Smooth muscle cell (in vitro differentiated cells): ENCODE data around the gene DCP2. TPM values are rescaled to one million over a fixed set of nuclear protein-coding genes. Genes with fewer than 3 reads are reported as not detected.

Experiments
- DNase-seq: peaks from one replicate; lab custom pipeline; 2025; ENCODE audit not compliant: unreplicated experiment; lab: John Stamatoyannopoulos, UW
- H2AFZ ChIP-seq: fragments of 200-600 bp; sonication (generic); 2 replicates; pipeline ENCODE4 v1.6.0; 2016; ENCODE audit warnings: antibody characterized with exemption, low read depth, mild to moderate bottlenecking
- H3F3A ChIP-seq: fragments of 200-600 bp; sonication (generic); 2 replicates; pipeline ENCODE4 v1.6.0; 2017; ENCODE audit warnings: antibody characterized with exemption, low read depth
- H3K27ac ChIP-seq: fragments of 200-600 bp; sonication (generic); 2 replicates; pipeline ENCODE4 v1.5.1; 2016; ENCODE audit warnings: low read depth, mild to moderate bottlenecking
- H3K27me3 ChIP-seq: fragments of 200-600 bp; sonication (generic); 2 replicates; pipeline ENCODE4 v1.6.1; 2016; ENCODE audit warnings: low read depth, mild to moderate bottlenecking
- H3K36me3 ChIP-seq: fragments of 200-600 bp; sonication (generic); 2 replicates; pipeline ENCODE4 v1.5.1; 2016; ENCODE audit warnings: low read depth
- H3K4me1 ChIP-seq: fragments of 200-600 bp; sonication (generic); 2 replicates; pipeline ENCODE4 v1.5.1; 2016; ENCODE audit warnings: low read depth
- H3K4me2 ChIP-seq: fragments of 200-600 bp; sonication (generic); 2 replicates; pipeline ENCODE4 v1.6.0; 2016; ENCODE audit warnings: mild to moderate bottlenecking
- H3K4me3 ChIP-seq: fragments of 200-600 bp; sonication (generic); 2 replicates; pipeline ENCODE4 v1.5.1; 2016; ENCODE audit warnings: mild to moderate bottlenecking
- H3K79me2 ChIP-seq: fragments of 200-600 bp; sonication (generic); 2 replicates; pipeline ENCODE4 v1.6.0; 2016; ENCODE audit warnings: low read depth, mild to moderate bottlenecking
- H3K9ac ChIP-seq: fragments of 200-600 bp; sonication (generic); 2 replicates; pipeline ENCODE4 v1.6.0; 2016; ENCODE audit warnings: low read depth
- H3K9me3 ChIP-seq: fragments of 200-600 bp; sonication (generic); replicated peaks from 2 replicates; pipeline ENCODE4 v1.5.1; 2016; ENCODE audit warnings: low read depth
- H4K20me1 ChIP-seq: fragments of 200-600 bp; sonication (generic); 2 replicates; pipeline ENCODE4 v1.6.0; 2016; ENCODE audit warnings: low read depth
- WGBS: methylation state at CpG from one replicate; pipeline ENCODE4 v1.1.7; 2016; ENCODE audit warnings: low lambda C conversion rate; 5-methylcytosine and 5-hydroxymethylcytosine counted together
- polyA plus RNA-seq: library from polyadenylated mRNA; unstranded; fragments of >200 nt; fragmentation: Nextera tagmentation; extraction: Ambion mirVana; gene quantifications from 2 replicates; pipeline ENCODE4 v1.2.1, GENCODE V29; 2016
- total RNA-seq: library from RNA; depleted of rRNA; stranded (reverse); fragments of >200 nt; gene quantifications from 2 replicates; pipeline ENCODE4 v1.2.3, GENCODE V29; 2014
- TF ChIP-seq, protein P1 (sequence below): fragments of 200-600 bp; sonication (generic); IDR thresholded peaks from 2 replicates; pipeline ENCODE4 v1.5.1; 2017; ENCODE audit warnings: borderline replicate concordance, mild to moderate bottlenecking, antibody characterized with exemption; ENCODE audit not compliant: insufficient read depth, poor library complexity, severe bottlenecking

DCP2 gene
- total and polyA plus RNA-seq, 2 experiments from 2014 or later: 11.6 to 35.3 TPM

DNA sequence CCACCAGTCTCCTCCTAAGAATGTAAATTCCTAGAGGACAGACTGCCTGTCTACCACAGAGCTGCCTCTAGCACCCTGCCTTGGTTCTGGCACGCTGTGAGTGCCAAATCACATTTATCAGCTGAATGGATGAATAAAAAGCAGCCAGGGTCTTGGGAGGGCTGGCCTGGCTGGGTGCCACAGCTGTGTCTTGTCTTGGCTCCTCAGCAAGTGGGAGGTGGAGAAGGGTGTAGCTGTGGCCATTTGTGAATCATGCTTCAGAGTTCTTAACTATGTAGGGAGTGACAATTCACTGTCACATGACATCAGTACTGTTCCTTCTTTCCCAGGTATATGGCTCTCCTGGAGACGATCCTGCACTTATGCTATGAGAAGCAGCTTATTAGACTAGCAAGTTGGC lies 70.6 kb downstream of the DCP2 start:
- Histone ChIP-seq H3K9ac (no peak overlapping the region), H3K36me3 (no peaks in the 10 kb centered on the region), H2AFZ (no peak overlapping the region), H3K4me1 (peaks cover 5% of the 10 kb centered on the region), H3K4me3 (no peak overlapping the region), H4K20me1 (no peaks in the 10 kb centered on the region), H3K27me3 (no peaks in the 10 kb centered on the region), H3K27ac (peak overlapping the region; percentile 58), H3K4me2 (peak overlapping the region; percentile 6), H3F3A (peaks cover 6% of the 10 kb centered on the region), H3K9me3 (no peaks in the 10 kb centered on the region), H3K79me2 (no peaks in the 10 kb centered on the region)
- TF ChIP-seq, protein P1, sequence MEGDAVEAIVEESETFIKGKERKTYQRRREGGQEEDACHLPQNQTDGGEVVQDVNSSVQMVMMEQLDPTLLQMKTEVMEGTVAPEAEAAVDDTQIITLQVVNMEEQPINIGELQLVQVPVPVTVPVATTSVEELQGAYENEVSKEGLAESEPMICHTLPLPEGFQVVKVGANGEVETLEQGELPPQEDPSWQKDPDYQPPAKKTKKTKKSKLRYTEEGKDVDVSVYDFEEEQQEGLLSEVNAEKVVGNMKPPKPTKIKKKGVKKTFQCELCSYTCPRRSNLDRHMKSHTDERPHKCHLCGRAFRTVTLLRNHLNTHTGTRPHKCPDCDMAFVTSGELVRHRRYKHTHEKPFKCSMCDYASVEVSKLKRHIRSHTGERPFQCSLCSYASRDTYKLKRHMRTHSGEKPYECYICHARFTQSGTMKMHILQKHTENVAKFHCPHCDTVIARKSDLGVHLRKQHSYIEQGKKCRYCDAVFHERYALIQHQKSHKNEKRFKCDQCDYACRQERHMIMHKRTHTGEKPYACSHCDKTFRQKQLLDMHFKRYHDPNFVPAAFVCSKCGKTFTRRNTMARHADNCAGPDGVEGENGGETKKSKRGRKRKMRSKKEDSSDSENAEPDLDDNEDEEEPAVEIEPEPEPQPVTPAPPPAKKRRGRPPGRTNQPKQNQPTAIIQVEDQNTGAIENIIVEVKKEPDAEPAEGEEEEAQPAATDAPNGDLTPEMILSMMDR: no peak
- WGBS: 85% methylated on average over 2 of the region's 2 CpGs
- DNase-seq: no peak

DNA sequence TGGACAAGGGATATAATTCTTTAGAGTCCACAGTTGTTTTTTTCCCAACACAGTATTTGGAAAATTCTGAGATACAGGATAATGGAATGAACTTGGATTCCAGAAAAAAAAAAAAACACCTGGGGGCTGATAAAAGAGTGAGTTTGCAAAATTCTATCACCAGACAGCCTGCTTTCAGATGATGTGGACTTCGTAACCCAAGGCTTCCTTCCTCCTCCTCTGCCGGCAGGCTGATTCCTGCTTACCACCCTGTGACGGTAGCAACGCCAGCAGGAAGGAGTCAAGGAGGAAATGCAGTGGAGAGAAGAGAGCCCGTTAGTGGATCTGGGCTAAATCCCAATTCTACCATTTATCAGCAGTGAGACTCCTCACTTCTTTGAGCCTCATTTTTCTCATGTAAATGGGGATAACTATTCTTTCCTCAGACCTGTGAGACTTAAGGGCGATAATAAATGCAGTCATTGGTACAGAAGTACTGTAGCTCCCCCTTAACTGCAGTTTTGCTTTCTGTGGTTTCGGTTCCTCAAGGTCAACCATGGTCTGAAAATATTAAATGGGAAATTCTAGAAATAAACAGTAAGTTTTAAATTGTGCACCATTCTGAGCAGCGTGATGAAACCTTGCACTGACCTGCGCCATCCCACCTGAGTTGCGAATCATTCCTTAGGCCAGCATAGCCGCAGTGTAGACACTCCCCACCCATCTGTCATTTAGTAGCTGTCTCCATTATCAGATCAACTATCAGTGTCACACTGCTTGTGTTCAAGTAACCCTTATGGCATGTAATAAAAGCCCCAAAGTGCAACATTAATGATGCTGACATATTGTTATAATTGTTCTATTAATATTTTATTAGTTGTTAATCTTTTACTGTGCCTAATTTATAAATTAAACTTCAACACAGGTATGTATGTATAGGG lies 71.4 kb downstream of the DCP2 start:
- Histone ChIP-seq H3K4me1 (no peaks in the 10 kb centered on the region), H3K79me2 (no peaks in the 10 kb centered on the region), H3F3A (peaks cover 3% of the 10 kb centered on the region), H3K9me3 (no peaks in the 10 kb centered on the region), H2AFZ (no peak overlapping the region), H3K4me3 (no peak overlapping the region), H3K27ac (peak overlapping the region; percentile 58), H3K4me2 (no peak overlapping the region), H3K36me3 (no peaks in the 10 kb centered on the region), H3K27me3 (no peaks in the 10 kb centered on the region), H3K9ac (no peak overlapping the region), H4K20me1 (no peaks in the 10 kb centered on the region)
- WGBS: 91% methylated on average over 11 of the region's 11 CpGs
- TF ChIP-seq, protein P1: no peak
- DNase-seq: no peak

DNA sequence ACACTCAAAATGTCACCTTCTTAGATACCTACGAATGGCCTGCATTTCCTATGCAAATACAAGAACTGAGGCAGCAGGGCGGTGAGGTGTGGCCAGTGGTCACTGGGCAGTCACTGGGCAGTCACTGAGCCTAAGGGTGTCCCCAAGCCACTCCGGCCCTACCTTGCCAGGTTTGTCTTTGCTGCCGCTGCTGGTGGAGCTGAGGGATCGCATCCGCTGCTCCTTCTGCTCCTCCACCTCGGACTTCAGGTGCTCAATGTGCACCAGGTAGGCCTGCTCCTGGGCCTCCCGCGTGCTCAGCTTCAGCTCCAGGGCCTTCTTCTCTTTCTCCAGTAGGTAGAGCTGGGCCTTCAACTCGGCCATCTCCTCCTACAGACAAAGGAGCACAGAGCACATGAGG lies 72.3 kb downstream of the DCP2 start:
- Histone ChIP-seq H2AFZ (no peak overlapping the region), H3F3A (no peaks in the 10 kb centered on the region), H3K9me3 (no peaks in the 10 kb centered on the region), H3K4me1 (no peaks in the 10 kb centered on the region), H3K27me3 (no peaks in the 10 kb centered on the region), H3K79me2 (no peaks in the 10 kb centered on the region), H3K36me3 (no peaks in the 10 kb centered on the region), H3K9ac (no peak overlapping the region), H3K27ac (no peak overlapping the region), H4K20me1 (no peaks in the 10 kb centered on the region), H3K4me2 (no peak overlapping the region), H3K4me3 (no peak overlapping the region)
- TF ChIP-seq, protein P1: no peak
- 96% methylated on average over 10 of the region's 10 CpGs for WGBS
- no peak for DNase-seq
